H9 (cell line): ENCODE data around the gene PLEK. TPM values are rescaled to one million over a fixed set of nuclear protein-coding genes. Genes with fewer than 3 reads are reported as not detected.

Source experiments
- DNase-seq: peaks from one replicate; pipeline ENCODE4 v3.0.0-alpha.2; 2017
- H2AFZ ChIP-seq: one replicate; pipeline ENCODE4 v1.6.1; 2013; ENCODE audit warnings: mild to moderate bottlenecking, low read length, control low read depth, moderate library complexity
- H2AK5ac ChIP-seq: 2 replicates; pipeline ENCODE4 v1.6.1; 2013; ENCODE audit warnings: low read length, control low read depth, mixed read lengths; ENCODE audit not compliant: insufficient read length
- H2BK120ac ChIP-seq: one replicate; pipeline ENCODE4 v1.6.1; 2013; ENCODE audit warnings: low read depth, mild to moderate bottlenecking, low read length, control low read depth, inconsistent platforms; ENCODE audit not compliant: poor library complexity, severe bottlenecking
- H2BK12ac ChIP-seq: 2 replicates; pipeline ENCODE4 v1.6.1; 2013; ENCODE audit warnings: low read length, control low read depth, mixed read lengths, low read depth; ENCODE audit not compliant: insufficient read length
- H2BK15ac ChIP-seq: 2 replicates; pipeline ENCODE4 v1.6.1; 2013; ENCODE audit warnings: low read depth, low read length, control low read depth
- H2BK20ac ChIP-seq: one replicate; pipeline ENCODE4 v1.6.1; 2013; ENCODE audit warnings: low read depth, mild to moderate bottlenecking, low read length, control low read depth, inconsistent platforms; ENCODE audit not compliant: poor library complexity, severe bottlenecking
- H2BK5ac ChIP-seq: 2 replicates; pipeline ENCODE4 v1.6.1; 2013; ENCODE audit warnings: low read length, control low read depth, mixed read lengths; ENCODE audit not compliant: insufficient read length
- H3K14ac ChIP-seq: 2 replicates; pipeline ENCODE4 v1.6.1; 2013; ENCODE audit warnings: low read length, control low read depth; ENCODE audit not compliant: insufficient read depth
- H3K18ac ChIP-seq: 2 replicates; pipeline ENCODE4 v1.6.1; 2013; ENCODE audit warnings: low read depth, mild to moderate bottlenecking, mixed read lengths, low read length, control low read depth; ENCODE audit not compliant: insufficient read length
- H3K23ac ChIP-seq: 2 replicates; pipeline ENCODE4 v1.6.1; 2013; ENCODE audit warnings: low read length, control low read depth, mixed read lengths, low read depth; ENCODE audit not compliant: insufficient read length
- H3K23me2 ChIP-seq: 2 replicates; pipeline ENCODE4 v1.6.1; 2013; ENCODE audit warnings: low read depth, mild to moderate bottlenecking, mixed read lengths, low read length, control low read depth; ENCODE audit not compliant: insufficient read length, poor library complexity, severe bottlenecking
- H3K27ac ChIP-seq: 2 replicates; pipeline ENCODE4 v1.5.1; 2013; ENCODE audit warnings: low read length, control low read depth, mixed read lengths, low read depth; ENCODE audit not compliant: insufficient read length
- H3K27me3 ChIP-seq: 2 replicates; pipeline ENCODE4 v1.6.1; 2013; ENCODE audit warnings: low read length, control low read depth, inconsistent platforms; ENCODE audit not compliant: insufficient read depth
- H3K4ac ChIP-seq: 2 replicates; pipeline ENCODE4 v1.6.1; 2013; ENCODE audit warnings: low read depth, mild to moderate bottlenecking, control low read depth, inconsistent platforms, low read length, moderate library complexity
- H3K4me1 ChIP-seq: 2 replicates; pipeline ENCODE4 v1.6.1; 2013; ENCODE audit warnings: low read length, control low read depth, inconsistent platforms; ENCODE audit not compliant: insufficient read depth
- H3K4me2 ChIP-seq: 2 replicates; pipeline ENCODE4 v1.6.1; 2013; ENCODE audit warnings: low read length, control low read depth, mixed read lengths; ENCODE audit not compliant: insufficient read length, insufficient read depth
- H3K56ac ChIP-seq: 2 replicates; pipeline ENCODE4 v1.6.1; 2013; ENCODE audit warnings: low read depth, mild to moderate bottlenecking, mixed read lengths, low read length, control low read depth; ENCODE audit not compliant: insufficient read length
- H3K79me1 ChIP-seq: 2 replicates; pipeline ENCODE4 v1.6.1; 2013; ENCODE audit warnings: low read depth, mild to moderate bottlenecking, moderate library complexity, low read length, control low read depth, inconsistent platforms; ENCODE audit not compliant: insufficient read depth, poor library complexity, severe bottlenecking
- H3K79me2 ChIP-seq: 2 replicates; pipeline ENCODE4 v1.6.1; 2013; ENCODE audit warnings: low read length, control low read depth, inconsistent platforms; ENCODE audit not compliant: insufficient read depth
- H3K9ac ChIP-seq: 2 replicates; pipeline ENCODE4 v1.6.1; 2013; ENCODE audit warnings: low read length, control low read depth, mixed read lengths; ENCODE audit not compliant: insufficient read length; ENCODE audit errors: extremely low read depth
- H3K9me3 ChIP-seq: one replicate; pipeline ENCODE4 v1.6.1; 2013; ENCODE audit warnings: low read depth, low read length, inconsistent platforms; ENCODE audit not compliant: control insufficient read depth
- H3T11ph ChIP-seq: one replicate; pipeline ENCODE4 v1.6.1; 2013; ENCODE audit warnings: mild to moderate bottlenecking, low read length, control low read depth, inconsistent platforms
- H4K20me1 ChIP-seq: one replicate; pipeline ENCODE4 v1.6.1; 2013; ENCODE audit not compliant: control insufficient read depth, insufficient read length, insufficient read depth
- H4K5ac ChIP-seq: 2 replicates; pipeline ENCODE4 v1.6.1; 2013; ENCODE audit warnings: low read depth, mild to moderate bottlenecking, mixed read lengths, low read length, control low read depth; ENCODE audit not compliant: insufficient read length
- H4K8ac ChIP-seq: replicated peaks from 2 replicates; pipeline ENCODE4 v1.6.1; 2013; ENCODE audit warnings: low read length, control low read depth, mixed read lengths, low read depth; ENCODE audit not compliant: insufficient read length
- H4K91ac ChIP-seq: 2 replicates; pipeline ENCODE4 v1.6.1; 2013; ENCODE audit warnings: low read depth, mild to moderate bottlenecking, moderate library complexity, mixed read lengths, low read length, control low read depth; ENCODE audit not compliant: insufficient read length
- H3K27ac Mint-ChIP-seq, 3 experiments: 2 replicates in 2 of 3; 3 replicates in 1 of 3; pipeline ENCODE4 v1.8.0; 2020 to 2021; ENCODE audit warnings: mixed read lengths in 3 of 3, mild to moderate bottlenecking in 1 of 3, moderate library complexity in 1 of 3
- H3K27me3 Mint-ChIP-seq: 2 replicates; pipeline ENCODE4 v1.8.0; 2021; ENCODE audit warnings: low read depth, mild to moderate bottlenecking, moderate library complexity, mixed read lengths
- H3K36me3 Mint-ChIP-seq, 3 experiments: 2 replicates in 2 of 3; 3 replicates in 1 of 3; pipeline ENCODE4 v1.8.0; 2020 to 2021; ENCODE audit warnings: low read depth in 3 of 3, mixed read lengths in 3 of 3; ENCODE audit not compliant: insufficient read depth in 1 of 3
- H3K4me1 Mint-ChIP-seq, 2 experiments: 2 replicates each; pipeline ENCODE4 v1.8.0; 2020; ENCODE audit warnings: mixed read lengths in 2 of 2
- H3K4me3 Mint-ChIP-seq, 2 experiments: 2 replicates in 1 of 2; 3 replicates in 1 of 2; pipeline ENCODE4 v1.8.0; 2020 to 2021; ENCODE audit warnings: mild to moderate bottlenecking in 2 of 2, mixed read lengths in 2 of 2, moderate library complexity in 1 of 2
- H3K9me3 Mint-ChIP-seq, 2 experiments: 2 replicates in 1 of 2; 3 replicates in 1 of 2; pipeline ENCODE4 v1.8.0; 2020; ENCODE audit warnings: mild to moderate bottlenecking in 2 of 2, mixed read lengths in 2 of 2, moderate library complexity in 1 of 2
- CTCF ChIP-seq: fragments of 200-600 bp; sonication (generic); conservative IDR thresholded peaks from 3 replicates; pipeline ENCODE4 v1.8.0; 2021; ENCODE audit warnings: antibody characterized with exemption, mild to moderate bottlenecking
- WGBS: extraction: QIAGEN DNeasy Blood & Tissue Kit; methylation state at CpG from one replicate; pipeline ENCODE4 v1.1.7; 2013; ENCODE audit warnings: missing lambda C conversion rate, low lambda C conversion rate, mixed read lengths; ENCODE audit not compliant: insufficient read length; ENCODE audit errors: extremely low coverage; 5-methylcytosine and 5-hydroxymethylcytosine counted together
- total RNA-seq: library from RNA; stranded (reverse); gene quantifications from 2 replicates; pipeline ENCODE4 v1.2.1, GENCODE V29; 2021

Gene PLEK
- total RNA-seq, 1 experiment from 2014 or later, result not detected

DNA sequence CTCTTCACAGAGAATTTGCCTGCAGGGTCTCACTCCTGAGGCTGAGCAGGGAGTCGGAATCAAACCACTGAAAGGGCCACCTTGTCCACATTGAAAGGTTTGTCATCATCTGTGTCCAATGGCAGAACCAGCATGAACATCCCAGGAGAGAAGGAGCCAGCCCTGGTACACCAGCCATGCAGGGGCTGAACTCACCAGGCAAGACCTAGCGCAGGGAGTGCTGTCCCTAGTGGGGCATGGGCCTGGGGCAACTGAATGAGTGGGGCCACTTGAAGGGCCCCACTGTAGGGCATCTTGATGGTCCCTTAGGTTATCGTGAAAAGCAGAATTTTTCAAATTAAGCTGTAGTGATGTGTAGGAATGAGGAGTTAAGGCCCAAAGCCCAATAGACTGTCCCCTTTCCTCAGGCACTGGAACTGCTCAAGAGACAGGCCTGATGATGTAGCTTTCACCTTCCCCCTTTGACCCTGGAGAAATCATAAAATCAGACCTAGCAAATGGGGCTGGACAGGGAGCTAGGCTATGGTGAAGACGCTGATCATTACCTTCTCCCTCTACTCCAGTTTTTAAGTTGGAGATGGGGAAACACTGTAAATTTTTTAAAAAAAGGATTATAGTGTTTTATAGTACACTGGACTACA is 8.4 kb upstream of the PLEK start:
- Mint-ChIP-seq H3K36me3 (no peaks in the 10 kb centered on the region), H3K4me1 (peaks cover 4 to 6% of the 10 kb centered on the region in 2 experiments; a peak in 2 of 4 replicates), H3K4me3 (no peak overlapping the region), H3K27ac (peak overlapping the region in 1 of 3 experiments; percentile 74; a peak in 1 of 7 replicates), H3K9me3 (no peaks in the 10 kb centered on the region), H3K27me3 (peaks cover 2% of the 10 kb centered on the region)
- no peak overlapping the region for H2BK12ac ChIP-seq
- no peak overlapping the region for H2BK20ac ChIP-seq
- H3T11ph ChIP-seq, result no peak overlapping the region
- H2BK15ac ChIP-seq, result no peak overlapping the region
- no peak overlapping the region for H2BK5ac ChIP-seq
- no peaks in the 10 kb centered on the region for H3K79me1 ChIP-seq
- H3K4me1 ChIP-seq, result no peaks in the 10 kb centered on the region
- H3K79me2 ChIP-seq, result no peaks in the 10 kb centered on the region
- no peak overlapping the region for H2BK120ac ChIP-seq
- no peak overlapping the region for H2AFZ ChIP-seq
- no peak overlapping the region for H3K4ac ChIP-seq
- no peaks in the 10 kb centered on the region for H3K9me3 ChIP-seq
- H3K4me2 ChIP-seq, result no peak overlapping the region
- TF ChIP-seq CTCF, result no peak
- H3K23ac ChIP-seq, result no peak overlapping the region
- no peak overlapping the region for H2AK5ac ChIP-seq
- DNase-seq, result no peak
- H4K8ac ChIP-seq, result no peak overlapping the region
- H4K5ac ChIP-seq, result no peak overlapping the region
- H4K91ac ChIP-seq, result no peak overlapping the region
- H3K14ac ChIP-seq, result no peak overlapping the region
- no peaks in the 10 kb centered on the region for H3K23me2 ChIP-seq
- H3K9ac ChIP-seq, result no peak overlapping the region
- no peaks in the 10 kb centered on the region for H3K27me3 ChIP-seq
- no peak overlapping the region for H3K56ac ChIP-seq
- no peak overlapping the region for H3K27ac ChIP-seq
- no CpG with 5 or more reads among the region's 4 CpGs for WGBS
- H4K20me1 ChIP-seq, result no peaks in the 10 kb centered on the region
- no peak overlapping the region for H3K18ac ChIP-seq
